Heart right ventricle (tissue), 16 donors: ENCODE results near the gene TNS1. TPM values are rescaled to one million over a fixed set of nuclear protein-coding genes. Genes with fewer than 3 reads are reported as not detected.

Experiments
- ATAC-seq, 8 donors: fragments of 200-7000 bp; cut with Tn5 transposase; one replicate each; pipeline ENCODE4 v1.9.1; 2020; ENCODE audit warnings: mild to moderate bottlenecking in 8 of 8, moderate library complexity in 8 of 8, moderate number of reproducible peaks in 1 of 8
- DNase-seq, 2 donors: peaks; one replicate each; pipeline ENCODE4 v3.0.0-alpha.2; 2020
- H3K27ac ChIP-seq, 10 donors: fragments of 200-600 bp; sonication (generic) in 2 of 10; one replicate each; pipeline versions ENCODE4 v1.5.0 to v1.8.0; 2020 to 2022; ENCODE audit warnings: mild to moderate bottlenecking in 3 of 10
- H3K27me3 ChIP-seq, 7 donors: fragments of 200-600 bp; one replicate each; pipeline ENCODE4 v1.8.0; 2021 to 2022; ENCODE audit warnings: mild to moderate bottlenecking in 2 of 7
- H3K36me3 ChIP-seq, 9 donors: fragments of 200-600 bp; sonication (generic) in 1 of 9; one replicate each; pipeline versions ENCODE4 v1.5.0 to v1.8.0; 2020 to 2022; ENCODE audit warnings: mild to moderate bottlenecking in 2 of 9
- H3K4me1 ChIP-seq, 9 donors: fragments of 200-600 bp; sonication (generic) in 1 of 9; one replicate each; pipeline versions ENCODE4 v1.5.0 to v1.8.0; 2020 to 2022; ENCODE audit warnings: mild to moderate bottlenecking in 4 of 9
- H3K4me3 ChIP-seq, 10 donors: fragments of 200-600 bp; sonication (generic) in 2 of 10; one replicate each; pipeline versions ENCODE4 v1.5.0 to v1.8.0; 2020 to 2022; ENCODE audit warnings: mild to moderate bottlenecking in 7 of 10, moderate library complexity in 2 of 10
- H3K9me3 ChIP-seq, 11 donors: fragments of 200-600 bp in 10 of 11; sonication (generic) in 2 of 11; one replicate each; pipeline versions ENCODE4 v1.5.0 to v1.8.0; 2013 to 2022; ENCODE audit warnings: mild to moderate bottlenecking in 2 of 11, control low read depth in 1 of 11, moderate library complexity in 1 of 11
- CTCF ChIP-seq, 9 donors: fragments of 200-600 bp; sonication (generic) in 2 of 9; IDR thresholded peaks; one replicate each; pipeline versions ENCODE4 v1.5.0 to v1.8.0; 2021 to 2022; ENCODE audit warnings: antibody characterized with exemption in 9 of 9, mild to moderate bottlenecking in 5 of 9, moderate library complexity in 1 of 9
- WGBS, 2 donors: extraction: QIAGEN DNeasy Blood & Tissue Kit; methylation state at CpG; one replicate each; pipeline ENCODE4 v1.1.7; 2013; ENCODE audit warnings: inconsistent platforms in 1 of 2; 5-methylcytosine and 5-hydroxymethylcytosine counted together
- intact Hi-C, 10 donors: fragments of 100-400 bp; cut with DNase I; formaldehyde crosslinking; loops; one replicate each; pipeline versions ENCODE4 v1.11.1 to v1.14.2; 2022
- polyA plus RNA-seq, 2 donors: library from polyadenylated mRNA; stranded (reverse); fragments of 200-250 nt; gene quantifications; one replicate each; pipeline ENCODE4 v1.2.3, GENCODE V29; 2013
- total RNA-seq, 10 donors: library from RNA; stranded (reverse); fragmentation: NEBNext Ultra II Directional in 3 of 10; extraction: Animal tissue kit (Norgen Biotek cat#: 25700) in 3 of 10; gene quantifications; one replicate each; pipeline versions ENCODE4 v1.2.1 to v1.2.4, GENCODE V29; 2021 to 2023
- donor health status: Arrhythmogenic right ventricular cardiomyopathy.
- donor health status: ischemic (EF 13 %, LVEDD 7.1; RV severe dilation, severe dysfunction).
- donor health status: healthy with polysubstance abuse.
- donor health status: DM: no; HTN: yes; CAD: no.
- donor health status: DM: no; HTN: no; CAD: no.
- donor health status: ischemic (EF 25% LVEDD 6.9; RV normal size, moderate dysfunction).
- donor health status: ischemic (EF 25% LVEDD 5.7; RV mildly dilated, moderate dysfunction).
- donor health status: healthy.
- donor health status: DM: yes; HTN: yes; CAD: no.
- donor health status: Ischemic cardiomyopathy.
- donor health status: ischemic (EF 35%, LVEDD 5.7; RV mildly dilated, moderate dysfunction).
- donor health status: nonischemic (EF 11% LVEDD 7.7; RV severe dilation, severe dysfunction).
- donor health status: DM: yes; HTN: yes; CAD: no.
- donor health status: PGD.
- donor health status: ischemic (EF 29% LVEDD 5.4; RV normal size, mild dysfunction).
- donor health status: nonischemic (EF 23%, LVEDD 6.1; RV moderate dilation, normal function).

The TNS1 gene
- total and polyA plus RNA-seq, 12 donors = 64.6 to 844 (median 731) TPM

GRCh38 chr2:217960351-217960750 lies 42.4 kb downstream of the TNS1 start:
- H3K36me3 ChIP-seq = no peaks in the 10 kb centered on the region
- TF ChIP-seq CTCF (IDR thresholded peaks at IDR 0.05) = no peak
- intact Hi-C loops = no loop called here
- H3K9me3 ChIP-seq = no peaks in the 10 kb centered on the region
- ATAC-seq (peak in 2 of 8 donors; percentile 7 to 15), DNase-seq (no peak)
- peak overlapping the region in 5 of 10 donors; percentile 61 to 89 (median 73) for H3K27ac ChIP-seq
- H3K4me3 ChIP-seq = no peak overlapping the region
- 70 to 74% methylated on average over 4 of the region's 4 CpGs for WGBS, 2 donors
- H3K4me1 ChIP-seq = peaks cover 21 to 96% (median 78%) of the 10 kb centered on the region in 9 donors
- no peaks in the 10 kb centered on the region for H3K27me3 ChIP-seq

- H3K4me1 ChIP-seq = peaks cover 23 to 96% (median 78%) of the 10 kb centered on the region in 9 donors
- peak; percentile 27 to 76 (median 59) for ATAC-seq
- H3K9me3 ChIP-seq = no peaks in the 10 kb centered on the region
- H3K27ac ChIP-seq = peak overlapping the region in 6 of 10 donors; percentile 7 to 89 (median 72)
- H3K4me3 ChIP-seq = no peak overlapping the region
- intact Hi-C loops = no loop called here
- no peak for TF ChIP-seq CTCF (IDR thresholded peaks at IDR 0.05)
- H3K27me3 ChIP-seq = no peaks in the 10 kb centered on the region
- 36 to 50% methylated on average over 8 of the region's 8 CpGs for WGBS, 2 donors
- no peaks in the 10 kb centered on the region for H3K36me3 ChIP-seq
- DNase-seq = no peak
Measured at GRCh38 chr2:217959723-217960122, 43.1 kb downstream of the TNS1 start.

GRCh38 chr2:217958884-217959225 lies 43.9 kb downstream of the TNS1 start:
- DNase-seq (no peak), ATAC-seq (no peak)
- H3K4me1 ChIP-seq = peaks cover 23 to 96% (median 78%) of the 10 kb centered on the region in 9 donors
- no peak for TF ChIP-seq CTCF (IDR thresholded peaks at IDR 0.05)
- peak overlapping the region in 4 of 10 donors; percentile 37 to 89 (median 78) for H3K27ac ChIP-seq
- H3K4me3 ChIP-seq = no peak overlapping the region
- intact Hi-C loops = no loop called here
- H3K27me3 ChIP-seq = no peaks in the 10 kb centered on the region
- WGBS, 2 donors = 98 to 100% methylated on average over 3 of the region's 3 CpGs
- H3K36me3 ChIP-seq = no peaks in the 10 kb centered on the region
- no peaks in the 10 kb centered on the region for H3K9me3 ChIP-seq

GRCh38 chr2:217958206-217958883 lies 44.5 kb downstream of the TNS1 start:
- no peak for DNase-seq
- Histone ChIP-seq H3K4me1 (peaks cover 27 to 96% (median 78%) of the 10 kb centered on the region in 9 donors), H3K9me3 (no peaks in the 10 kb centered on the region), H3K27ac (peak overlapping the region in 4 of 10 donors; percentile 37 to 89 (median 78)), H3K36me3 (no peaks in the 10 kb centered on the region), H3K4me3 (no peak overlapping the region), H3K27me3 (no peaks in the 10 kb centered on the region)
- 76 to 91% methylated on average over 16 of the region's 16 CpGs for WGBS, 2 donors
- TF ChIP-seq CTCF (IDR thresholded peaks at IDR 0.05) = no peak
- ATAC-seq = no peak
- intact Hi-C loops = no loop called here
